Cardiac septum (tissue), 1 donor: ENCODE measurements around the gene GON7. TPM values are rescaled to one million over a fixed set of nuclear protein-coding genes. Genes with fewer than 3 reads are reported as not detected.
A peak's percentile ranks its signal among the peaks of the same experiment; 100 is the strongest.
"Not testable (repeated sequence)": the region's sequence is repeated elsewhere in the genome, so short reads cannot be mapped to it uniquely, and the experiment has no call there.

ENCODE experiments used
- DNase-seq: peaks from one replicate; pipeline ENCODE4 v3.0.0-alpha.2; 2020; ENCODE audit warnings: low spot score
- intact Hi-C: fragments of 100-400 bp; cut with DNase I; formaldehyde crosslinking; loops from one replicate; pipeline ENCODE4 v1.14.0; 2022
- long read RNA-seq: library from polyadenylated mRNA; unstranded; transcript quantifications from one replicate; pipeline ENCODE4 v2.0.0, GENCODE V29; 2021
- total RNA-seq: library from RNA; stranded (reverse); fragmentation: NEBNext Ultra II Directional; extraction: Animal tissue kit (Norgen Biotek cat#: 25700); gene quantifications from one replicate; pipeline ENCODE4 v1.2.1, GENCODE V29; 2021
- donor health status: DM: no; HTN: no; CAD: no.

Gene GON7
- 11.8 TPM for total RNA-seq
- long read RNA-seq, transcript GON7-201 (2 exons, 1,154 nt), result major isoform, 32 of 33 reads
- long read RNA-seq, partial matches to known transcripts, result 0 of 33 reads
- long read RNA-seq, other reads (novel, unspliced or antisense), result 1 of 33 reads

GRCh38 chr14:93206793-93207467 lies at the start of gene GON7, which contains the start of gene UBR7:
Gene GON7, minus strand, starts transcription at chr14:93207065. Its CDS starts 28 bp downstream, at chr14:93207037.
Gene UBR7, plus strand, starts transcription at chr14:93207256. Its CDS starts 36 bp downstream, at chr14:93207292.
- peak; percentile 98 for DNase-seq
- intact Hi-C loops, result loop anchor here (1.0 to 10.0 kb wide), 3 partner anchors 22 to 408 kb away; partner anchors contain the start of genes BTBD7 and LYSET

GRCh38 chr14:93249128-93249831 lies 42.4 kb upstream of the GON7 start:
- intact Hi-C loops, result no loop called here
- no peak for DNase-seq

GRCh38 chr14:93246534-93246933 lies 39.7 kb upstream of the GON7 start:
- no peak for DNase-seq
- intact Hi-C loops, result no loop called here

GRCh38 chr14:93245764-93246420 lies 39.0 kb upstream of the GON7 start:
- intact Hi-C loops, result no loop called here
- no peak for DNase-seq

GRCh38 chr14:93240678-93241000 lies 33.8 kb upstream of the GON7 start:
- no peak for DNase-seq
- intact Hi-C loops, result no loop called here

- intact Hi-C loops, result loop anchor here (10.0 kb wide), 1 partner anchor 305 kb away; no protein-coding TSS in a partner anchor
- DNase-seq, result no peak
Observed at GRCh38 chr14:93239869-93240677, 33.2 kb upstream of the GON7 start.

- intact Hi-C loops, result loop anchor here (10.0 kb wide), 1 partner anchor 310 kb away; no protein-coding TSS in a partner anchor
- no peak for DNase-seq
Observed at GRCh38 chr14:93234798-93235197, 27.9 kb upstream of the GON7 start.

- DNase-seq, result not testable (repeated sequence)
- intact Hi-C loops, result loop anchor here (10.0 kb wide), 1 partner anchor 312 kb away; no protein-coding TSS in a partner anchor
Observed at GRCh38 chr14:93233078-93233477, 26.2 kb upstream of the GON7 start.

GRCh38 chr14:93232159-93232558 lies 25.3 kb upstream of the GON7 start:
- no peak for DNase-seq
- intact Hi-C loops, result loop anchor here (10.0 kb wide), 1 partner anchor 313 kb away; no protein-coding TSS in a partner anchor

GRCh38 chr14:93231129-93231979 lies 24.5 kb upstream of the GON7 start:
- no peak for DNase-seq

GRCh38 chr14:93230539-93230938 lies 23.7 kb upstream of the GON7 start:
- DNase-seq, result no peak
- intact Hi-C loops, result loop anchor here (10.0 kb wide), 1 partner anchor 314 kb away; no protein-coding TSS in a partner anchor

More at GRCh38 chr14:93231129-93231979, 24.5 kb upstream of the GON7 start:
- intact Hi-C loops, result loop anchor here (10.0 kb wide), 1 partner anchor 313 kb away; no protein-coding TSS in a partner anchor

- intact Hi-C loops, result no loop called here
- DNase-seq, result no peak
Observed at GRCh38 chr14:93228550-93228949, 21.7 kb upstream of the GON7 start.

GRCh38 chr14:93223565-93223964 lies 16.7 kb upstream of the GON7 start:
- DNase-seq, result no peak
- intact Hi-C loops, result no loop called here

- intact Hi-C loops, result no loop called here
- DNase-seq, result no peak
Observed at GRCh38 chr14:93220509-93220908, 13.6 kb upstream of the GON7 start.

- no peak for DNase-seq
Observed at GRCh38 chr14:93219103-93219726, 12.3 kb upstream of the GON7 start.

GRCh38 chr14:93214598-93214997 lies 7.7 kb upstream of the GON7 start:
- DNase-seq, result no peak
- intact Hi-C loops, result no loop called here

More at GRCh38 chr14:93219103-93219726, 12.3 kb upstream of the GON7 start:
- intact Hi-C loops, result no loop called here

- intact Hi-C loops, result no loop called here
- no peak for DNase-seq
Observed at GRCh38 chr14:93212432-93212831, 5.6 kb upstream of the GON7 start.
